SJCRH30 (cell line): ENCODE measurements around the gene TRIM41. TPM values are rescaled to one million over a fixed set of nuclear protein-coding genes. Genes with fewer than 3 reads are reported as not detected.
"Not testable (repeated sequence)": the region's sequence is repeated elsewhere in the genome, so short reads cannot be mapped to it uniquely, and the experiment has no call there.

ENCODE experiments used
- DNase-seq, 2 experiments: peaks; one replicate each; pipeline ENCODE4 v3.0.0-alpha.2; 2015 to 2020
- H3K27ac ChIP-seq: fragments of 250-450 bp; sonication (Bioruptor Pico); 2 replicates; pipeline ENCODE4 v1.5.1; 2020; ENCODE audit warnings: mild to moderate bottlenecking, moderate library complexity
- H3K27me3 ChIP-seq: fragments of 250-450 bp; sonication (Bioruptor Pico); 2 replicates; pipeline ENCODE4 v1.5.1; 2020; ENCODE audit warnings: mild to moderate bottlenecking, moderate library complexity
- H3K36me3 ChIP-seq: fragments of 250-450 bp; sonication (Bioruptor Pico); 2 replicates; pipeline ENCODE4 v1.5.1; 2020; ENCODE audit warnings: mild to moderate bottlenecking, moderate library complexity
- H3K4me1 ChIP-seq: fragments of 250-450 bp; sonication (Bioruptor Pico); 2 replicates; pipeline ENCODE4 v1.5.1; 2020; ENCODE audit warnings: mild to moderate bottlenecking, moderate library complexity
- H3K4me3 ChIP-seq: fragments of 250-450 bp; sonication (Bioruptor Pico); 2 replicates; pipeline ENCODE4 v1.5.1; 2020; ENCODE audit warnings: mild to moderate bottlenecking, moderate library complexity
- H3K9me3 ChIP-seq: fragments of 250-450 bp; sonication (Bioruptor Pico); replicated peaks from 2 replicates; pipeline ENCODE4 v1.5.1; 2020; ENCODE audit warnings: mild to moderate bottlenecking, moderate library complexity
- total RNA-seq: library from RNA; depleted of rRNA; stranded (reverse); fragments of >200 nt; shearing (Covaris generic); gene quantifications from 2 replicates; pipeline ENCODE4 v1.2.3, GENCODE V29; 2014

TRIM41 gene
- total RNA-seq, 1 experiment from 2014 or later: 17.8 TPM

GRCh38 chr5:181259974-181260719, 37.1 kb downstream of the TRIM41 start:
- H3K36me3 ChIP-seq: peaks cover 14% of the 10 kb centered on the region

GRCh38 chr5:181260720-181261319, 37.7 kb downstream of the TRIM41 start, which contains the start of gene TRIM52:
Gene TRIM52, minus strand, starts transcription at chr5:181261143. Its CDS starts 330 bp downstream, at chr5:181260813.
- Histone ChIP-seq H3K4me3 (peak within 1 kb of the TSS; percentile 80), H3K27me3 (no peaks in the 10 kb centered on the region), H3K4me1 (peaks cover 9% of the 10 kb centered on the region), H3K36me3 (peaks cover 7% of the 10 kb centered on the region; the same call in 1 of the 2 replicates), H3K27ac (peak within 1 kb of the TSS; percentile 85), H3K9me3 (no peaks in the 10 kb centered on the region)
- peak; percentile 97 for DNase-seq

More at GRCh38 chr5:181259974-181260719, 37.1 kb downstream of the TRIM41 start:
- H3K27me3 ChIP-seq: no peaks in the 10 kb centered on the region
- H3K27ac ChIP-seq: peak overlapping the region; percentile 85
- peaks cover 9% of the 10 kb centered on the region for H3K4me1 ChIP-seq
- H3K9me3 ChIP-seq: no peaks in the 10 kb centered on the region
- DNase-seq: no peak
- H3K4me3 ChIP-seq: peak overlapping the region; percentile 80

- Histone ChIP-seq H3K9me3 (no peaks in the 10 kb centered on the region), H3K27me3 (no peaks in the 10 kb centered on the region), H3K27ac (peak overlapping the region; percentile 85), H3K4me3 (peak overlapping the region; percentile 80), H3K36me3 (peaks cover 7% of the 10 kb centered on the region; the same call in 1 of the 2 replicates), H3K4me1 (peaks cover 9% of the 10 kb centered on the region)
- DNase-seq: peak; percentile 78 to 81
These were observed 38.4 kb downstream of the TRIM41 start for GRCh38 chr5:181261320-181262049.

- H3K27me3 ChIP-seq: no peaks in the 10 kb centered on the region
- H3K36me3 ChIP-seq: peaks cover 2% of the 10 kb centered on the region; the same call in 1 of the 2 replicates
- no peak for DNase-seq
- no peak overlapping the region for H3K4me3 ChIP-seq
- no peak overlapping the region for H3K27ac ChIP-seq
- H3K4me1 ChIP-seq: peaks cover 8% of the 10 kb centered on the region
- H3K9me3 ChIP-seq: no peaks in the 10 kb centered on the region
These were observed 40.6 kb downstream of the TRIM41 start for GRCh38 chr5:181263633-181264032.

- no peak overlapping the region for H3K27ac ChIP-seq
- H3K4me3 ChIP-seq: no peak overlapping the region
- peaks cover 2% of the 10 kb centered on the region; the same call in 1 of the 2 replicates for H3K36me3 ChIP-seq
- H3K4me1 ChIP-seq: no peaks in the 10 kb centered on the region
- no peaks in the 10 kb centered on the region for H3K27me3 ChIP-seq
- no peaks in the 10 kb centered on the region for H3K9me3 ChIP-seq
- no peak for DNase-seq
These were observed 42.1 kb downstream of the TRIM41 start for GRCh38 chr5:181265092-181265671.

- not testable (repeated sequence) for H3K4me3 ChIP-seq
These were observed 44.3 kb downstream of the TRIM41 start for GRCh38 chr5:181267291-181267904.

GRCh38 chr5:181267907-181268306, 44.8 kb downstream of the TRIM41 start:
- DNase-seq: not testable (repeated sequence)

More at GRCh38 chr5:181267291-181267904, 44.3 kb downstream of the TRIM41 start:
- H3K9me3 ChIP-seq, H3K36me3 ChIP-seq, H3K4me1 ChIP-seq, H3K27ac ChIP-seq, H3K27me3 ChIP-seq, DNase-seq: not testable (repeated sequence)

GRCh38 chr5:181271081-181271480, 48.0 kb downstream of the TRIM41 start:
- Histone ChIP-seq H3K4me3 (no peak overlapping the region), H3K27ac (no peak overlapping the region), H3K27me3 (no peaks in the 10 kb centered on the region), H3K9me3 (no peaks in the 10 kb centered on the region), H3K36me3 (no peaks in the 10 kb centered on the region), H3K4me1 (no peaks in the 10 kb centered on the region)
- no peak for DNase-seq

More at GRCh38 chr5:181267907-181268306, 44.8 kb downstream of the TRIM41 start:
- not testable (repeated sequence) for H3K27me3 ChIP-seq, H3K4me3 ChIP-seq, H3K27ac ChIP-seq, H3K4me1 ChIP-seq, H3K36me3 ChIP-seq, H3K9me3 ChIP-seq

- not testable (repeated sequence) for H3K27me3 ChIP-seq, H3K9me3 ChIP-seq, H3K27ac ChIP-seq, H3K36me3 ChIP-seq, DNase-seq, H3K4me1 ChIP-seq, H3K4me3 ChIP-seq
These were observed 50.3 kb downstream of the TRIM41 start for GRCh38 chr5:181273433-181273744.

GRCh38 chr5:181280251-181280762, 57.2 kb downstream of the TRIM41 start:
- Histone ChIP-seq H3K4me1 (no peaks in the 10 kb centered on the region), H3K27ac (no peak overlapping the region)

GRCh38 chr5:181281077-181281983, 58.2 kb downstream of the TRIM41 start:
- DNase-seq: peak; percentile 77 to 88
- Histone ChIP-seq H3K4me3 (peak overlapping the region; percentile 93), H3K4me1 (no peaks in the 10 kb centered on the region), H3K9me3 (no peaks in the 10 kb centered on the region), H3K36me3 (no peaks in the 10 kb centered on the region), H3K27ac (peak overlapping the region; percentile 89), H3K27me3 (no peaks in the 10 kb centered on the region)

More at GRCh38 chr5:181280251-181280762, 57.2 kb downstream of the TRIM41 start:
- Histone ChIP-seq H3K27me3 (no peaks in the 10 kb centered on the region), H3K9me3 (no peaks in the 10 kb centered on the region), H3K36me3 (no peaks in the 10 kb centered on the region), H3K4me3 (peak overlapping the region; percentile 93)
- peak in 1 of 2 experiments; percentile 12 for DNase-seq

GRCh38 chr5:181281984-181282316, 58.9 kb downstream of the TRIM41 start:
- H3K4me3 ChIP-seq: peak overlapping the region; percentile 93
- H3K9me3 ChIP-seq: no peaks in the 10 kb centered on the region
- no peaks in the 10 kb centered on the region for H3K27me3 ChIP-seq
- H3K4me1 ChIP-seq: no peaks in the 10 kb centered on the region
- no peak overlapping the region for H3K27ac ChIP-seq
- no peaks in the 10 kb centered on the region for H3K36me3 ChIP-seq
- DNase-seq: no peak

GRCh38 chr5:181282415-181282814, 59.3 kb downstream of the TRIM41 start:
- not testable (repeated sequence) for H3K4me1 ChIP-seq, H3K36me3 ChIP-seq, H3K27ac ChIP-seq, DNase-seq, H3K9me3 ChIP-seq, H3K27me3 ChIP-seq
- H3K4me3 ChIP-seq: peak overlapping the region; percentile 93
